Measurements from ENCODE around the gene COL6A3.

DNA sequence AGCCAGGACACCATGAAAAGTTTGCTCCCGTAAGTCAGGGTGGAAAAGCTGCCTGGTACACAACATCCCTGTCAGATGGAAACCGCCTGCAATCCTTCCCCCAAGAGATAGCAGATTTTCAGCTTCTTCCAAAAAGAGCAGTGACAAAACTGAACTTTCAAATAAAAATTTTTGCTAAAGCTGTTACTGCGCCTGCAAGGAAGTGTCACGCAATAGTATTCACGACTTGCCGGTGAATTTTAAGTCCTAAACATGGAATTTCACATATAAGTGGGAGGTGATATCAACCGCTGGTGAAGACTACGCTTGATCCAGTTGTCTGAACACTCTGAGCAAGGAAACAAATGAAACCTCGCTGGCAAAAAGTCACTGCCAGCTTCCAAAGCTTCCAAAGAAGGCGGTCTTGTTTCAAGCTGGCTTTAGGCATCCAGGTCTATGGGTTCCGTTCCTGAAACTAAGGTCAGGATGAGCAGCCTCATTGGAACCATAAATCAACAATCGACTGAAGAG lies 2.8 kb downstream of the COL6A3 start:
- TF ChIP-seq, protein P1, sequence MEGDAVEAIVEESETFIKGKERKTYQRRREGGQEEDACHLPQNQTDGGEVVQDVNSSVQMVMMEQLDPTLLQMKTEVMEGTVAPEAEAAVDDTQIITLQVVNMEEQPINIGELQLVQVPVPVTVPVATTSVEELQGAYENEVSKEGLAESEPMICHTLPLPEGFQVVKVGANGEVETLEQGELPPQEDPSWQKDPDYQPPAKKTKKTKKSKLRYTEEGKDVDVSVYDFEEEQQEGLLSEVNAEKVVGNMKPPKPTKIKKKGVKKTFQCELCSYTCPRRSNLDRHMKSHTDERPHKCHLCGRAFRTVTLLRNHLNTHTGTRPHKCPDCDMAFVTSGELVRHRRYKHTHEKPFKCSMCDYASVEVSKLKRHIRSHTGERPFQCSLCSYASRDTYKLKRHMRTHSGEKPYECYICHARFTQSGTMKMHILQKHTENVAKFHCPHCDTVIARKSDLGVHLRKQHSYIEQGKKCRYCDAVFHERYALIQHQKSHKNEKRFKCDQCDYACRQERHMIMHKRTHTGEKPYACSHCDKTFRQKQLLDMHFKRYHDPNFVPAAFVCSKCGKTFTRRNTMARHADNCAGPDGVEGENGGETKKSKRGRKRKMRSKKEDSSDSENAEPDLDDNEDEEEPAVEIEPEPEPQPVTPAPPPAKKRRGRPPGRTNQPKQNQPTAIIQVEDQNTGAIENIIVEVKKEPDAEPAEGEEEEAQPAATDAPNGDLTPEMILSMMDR (conservative IDR thresholded peaks at IDR 0.05 in 1 of 2, IDR thresholded peaks at IDR 0.05 in 1 of 2; ENCODE audit: extremely low read depth in 1 of 2, insufficient read depth in 1 of 2, low read depth in 1 of 2, low read length in 2 of 2): no peak
- no peak for TF ChIP-seq EZH2 (IDR thresholded peaks at IDR 0.05; ENCODE audit: borderline replicate concordance, low read length)
